HL-60/S4 (cell line): Measurements from ENCODE around the gene NOMO2.
"Not testable (repeated sequence)": the region's sequence is repeated elsewhere in the genome, so short reads cannot be mapped to it uniquely, and the experiment has no call there.

Source experiments
- in situ Hi-C: fragments of 300-500 bp; cut with MboI; formaldehyde crosslinking; loops from 2 replicates; pipeline ENCODE4 v1.14.3; 2022; ENCODE audit warnings: low sequenced_read_pairs

The NOMO2 gene

DNA sequence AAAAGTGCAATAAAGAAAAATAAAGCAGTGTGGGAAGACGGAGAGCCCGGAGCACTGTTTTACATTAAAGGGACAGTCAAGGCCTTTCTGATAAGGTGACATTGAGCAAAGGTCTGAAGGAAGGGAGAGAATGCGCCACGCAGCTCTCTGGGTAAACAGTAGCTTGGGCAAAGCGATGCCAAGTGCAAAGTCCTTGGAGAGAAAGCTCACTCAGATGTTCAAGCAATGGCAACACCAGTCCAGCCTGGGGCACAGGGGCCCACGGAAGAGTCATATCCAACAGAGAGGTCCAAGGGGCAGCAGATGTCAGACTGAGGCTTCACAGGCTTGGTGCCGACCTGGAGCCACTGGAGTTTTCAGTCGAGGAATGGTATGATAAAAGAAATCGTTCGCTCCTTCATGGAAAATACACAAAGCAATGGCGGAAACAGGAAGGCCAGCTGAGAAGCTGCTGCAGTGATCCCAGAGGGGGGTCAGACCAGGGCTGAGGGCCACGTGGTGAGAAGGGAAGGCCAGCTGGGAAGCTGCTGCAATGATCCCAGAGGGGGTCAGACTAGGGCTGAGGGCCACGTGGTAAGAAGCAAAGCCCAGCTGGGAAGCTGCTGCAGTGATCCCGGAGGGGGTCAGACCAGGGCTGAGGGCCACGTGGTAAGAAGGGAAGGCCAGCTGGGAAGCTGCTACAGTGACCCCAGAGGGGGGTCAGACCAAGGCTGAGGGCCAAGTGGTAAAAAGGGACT is 40.3 kb downstream of the NOMO2 start:
- in situ Hi-C loops, result not testable (repeated sequence)

DNA sequence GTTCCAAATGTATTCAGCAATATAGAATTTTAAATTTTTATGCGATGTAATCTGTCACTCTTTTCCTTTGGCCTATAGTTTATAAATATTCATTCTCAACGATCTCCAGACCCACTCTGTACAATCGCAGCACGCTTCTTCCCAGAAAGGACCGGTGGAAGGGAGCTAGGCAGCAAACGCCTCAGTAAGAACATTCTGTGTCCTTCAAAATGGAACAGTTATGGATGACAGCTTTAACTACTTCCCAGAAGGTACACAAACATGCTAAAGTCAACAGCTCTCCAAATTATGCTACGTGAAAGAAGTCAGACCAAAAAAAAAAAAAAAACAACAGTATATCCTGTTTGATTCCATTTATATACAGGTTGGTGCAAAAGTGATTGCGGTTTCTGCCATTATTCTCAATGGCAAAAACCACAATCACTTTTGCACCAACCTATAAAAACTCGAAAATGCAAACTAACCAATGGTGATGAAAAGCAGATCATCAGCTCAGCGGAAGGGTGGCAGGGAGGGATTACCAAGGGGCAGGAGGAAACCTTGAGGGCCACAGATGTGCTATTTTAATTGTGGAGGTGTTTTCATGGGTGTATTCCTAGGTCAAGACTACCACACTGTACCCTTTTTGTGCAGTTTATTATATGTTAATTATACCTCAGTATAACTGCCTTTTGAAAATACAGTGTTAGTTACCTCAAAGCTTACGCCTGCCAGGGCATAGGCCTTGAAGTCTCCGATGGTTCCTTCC is 43.2 kb downstream of the NOMO2 start:
- in situ Hi-C loops, result not testable (repeated sequence)

DNA sequence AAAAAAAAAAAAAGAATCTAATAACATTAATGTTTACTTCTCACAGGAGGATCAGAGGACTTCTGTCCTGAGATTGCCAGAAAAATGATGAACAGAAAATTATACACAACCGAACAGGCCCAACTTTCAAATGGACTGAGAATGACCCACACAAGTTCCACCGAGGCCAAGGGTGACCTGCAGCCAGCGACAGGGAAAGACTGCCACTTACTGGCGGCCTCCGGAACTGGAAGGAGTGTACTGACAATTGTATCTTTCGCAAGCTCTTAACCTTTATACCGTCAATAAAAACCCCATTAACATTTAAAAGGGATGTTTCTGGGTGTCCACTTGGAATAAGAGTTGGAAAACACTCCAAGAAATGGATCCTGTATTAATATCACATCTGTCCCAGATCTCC is 63.5 kb downstream of the NOMO2 start:
- in situ Hi-C loops, result not testable (repeated sequence)

DNA sequence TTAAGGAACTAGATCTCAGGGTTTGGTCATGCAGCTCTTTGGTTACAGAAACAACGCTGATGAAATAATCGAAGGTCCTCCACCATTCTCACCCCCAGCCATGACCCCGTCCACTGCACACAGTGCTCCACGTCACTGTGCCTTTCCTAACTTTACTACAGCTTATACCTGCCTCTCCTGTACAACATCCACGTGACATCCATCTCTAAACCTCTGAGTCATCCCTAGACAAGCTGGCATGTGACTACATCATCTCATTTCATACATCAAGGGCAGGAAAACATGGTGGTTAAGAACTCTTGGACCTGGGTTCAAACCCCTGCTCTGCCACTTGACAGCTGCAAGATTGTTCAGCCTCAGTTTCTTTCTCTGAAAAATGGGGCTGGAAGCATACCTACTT is 64.9 kb downstream of the NOMO2 start:
- in situ Hi-C loops, result not testable (repeated sequence)

DNA sequence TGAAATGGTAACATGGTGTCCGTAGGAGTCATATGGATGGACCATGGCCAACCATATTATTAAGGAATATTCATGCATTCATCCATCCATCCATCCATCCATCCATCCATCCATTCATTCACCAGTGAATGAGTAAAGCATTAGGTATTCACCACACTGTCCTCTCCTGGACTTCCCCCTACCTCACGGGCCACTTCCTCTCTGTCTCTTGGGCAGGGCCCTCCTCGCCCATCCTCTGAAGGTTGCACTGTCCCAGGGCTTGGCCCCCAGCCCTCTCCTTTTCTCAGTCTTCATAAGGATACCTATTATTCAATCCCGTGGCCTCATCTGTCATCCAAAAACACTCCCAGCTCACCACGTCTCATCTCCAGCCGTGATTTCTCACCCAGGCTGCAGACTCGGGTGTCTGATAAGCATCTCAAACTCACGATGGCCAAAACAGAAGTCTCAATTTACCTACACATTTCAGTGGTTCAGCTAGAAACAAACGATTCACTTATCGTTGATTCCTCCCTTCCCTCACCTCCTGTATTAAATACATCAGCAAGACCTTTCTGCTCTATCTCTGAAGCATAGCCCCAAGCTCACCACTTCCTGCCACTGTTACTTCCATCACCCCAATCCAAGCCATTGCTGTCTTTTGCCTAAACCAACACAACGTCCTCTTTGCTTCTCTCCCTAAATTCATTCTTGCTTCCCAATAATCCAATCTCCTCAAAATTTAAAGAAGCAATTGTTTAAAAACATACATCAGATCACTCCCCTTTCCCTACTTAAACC is 69.6 kb downstream of the NOMO2 start:
- in situ Hi-C loops, result not testable (repeated sequence)

DNA sequence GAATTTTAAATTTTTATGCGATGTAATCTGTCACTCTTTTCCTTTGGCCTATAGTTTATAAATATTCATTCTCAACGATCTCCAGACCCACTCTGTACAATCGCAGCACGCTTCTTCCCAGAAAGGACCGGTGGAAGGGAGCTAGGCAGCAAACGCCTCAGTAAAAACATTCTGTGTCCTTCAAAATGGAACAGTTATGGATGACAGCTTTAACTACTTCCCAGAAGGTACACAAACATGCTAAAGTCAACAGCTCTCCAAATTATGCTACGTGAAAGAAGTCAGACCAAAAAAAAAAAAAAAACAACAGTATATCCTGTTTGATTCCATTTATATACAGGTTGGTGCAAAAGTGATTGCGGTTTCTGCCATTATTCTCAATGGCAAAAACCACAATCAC is 125.9 kb downstream of the NOMO2 start:
- in situ Hi-C loops, result not testable (repeated sequence)

DNA sequence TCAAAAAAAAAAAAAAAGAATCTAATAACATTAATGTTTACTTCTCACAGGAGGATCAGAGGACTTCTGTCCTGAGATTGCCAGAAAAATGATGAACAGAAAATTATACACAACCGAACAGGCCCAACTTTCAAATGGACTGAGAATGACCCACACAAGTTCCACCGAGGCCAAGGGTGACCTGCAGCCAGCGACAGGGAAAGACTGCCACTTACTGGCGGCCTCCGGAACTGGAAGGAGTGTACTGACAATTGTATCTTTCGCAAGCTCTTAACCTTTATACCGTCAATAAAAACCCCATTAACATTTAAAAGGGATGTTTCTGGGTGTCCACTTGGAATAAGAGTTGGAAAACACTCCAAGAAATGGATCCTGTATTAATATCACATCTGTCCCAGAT is 146.1 kb downstream of the NOMO2 start:
- in situ Hi-C loops, result not testable (repeated sequence)

DNA sequence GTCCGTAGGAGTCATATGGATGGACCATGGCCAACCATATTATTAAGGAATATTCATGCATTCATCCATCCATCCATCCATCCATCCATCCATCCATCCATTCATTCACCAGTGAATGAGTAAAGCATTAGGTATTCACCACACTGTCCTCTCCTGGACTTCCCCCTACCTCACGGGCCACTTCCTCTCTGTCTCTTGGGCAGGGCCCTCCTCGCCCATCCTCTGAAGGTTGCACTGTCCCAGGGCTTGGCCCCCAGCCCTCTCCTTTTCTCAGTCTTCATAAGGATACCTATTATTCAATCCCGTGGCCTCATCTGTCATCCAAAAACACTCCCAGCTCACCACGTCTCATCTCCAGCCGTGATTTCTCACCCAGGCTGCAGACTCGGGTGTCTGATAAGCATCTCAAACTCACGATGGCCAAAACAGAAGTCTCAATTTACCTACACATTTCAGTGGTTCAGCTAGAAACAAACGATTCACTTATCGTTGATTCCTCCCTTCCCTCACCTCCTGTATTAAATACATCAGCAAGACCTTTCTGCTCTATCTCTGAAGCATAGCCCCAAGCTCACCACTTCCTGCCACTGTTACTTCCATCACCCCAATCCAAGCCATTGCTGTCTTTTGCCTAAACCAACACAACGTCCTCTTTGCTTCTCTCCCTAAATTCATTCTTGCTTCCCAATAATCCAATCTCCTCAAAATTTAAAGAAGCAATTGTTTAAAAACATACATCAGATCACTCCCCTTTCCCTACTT is 152.2 kb downstream of the NOMO2 start:
- in situ Hi-C loops, result not testable (repeated sequence)

DNA sequence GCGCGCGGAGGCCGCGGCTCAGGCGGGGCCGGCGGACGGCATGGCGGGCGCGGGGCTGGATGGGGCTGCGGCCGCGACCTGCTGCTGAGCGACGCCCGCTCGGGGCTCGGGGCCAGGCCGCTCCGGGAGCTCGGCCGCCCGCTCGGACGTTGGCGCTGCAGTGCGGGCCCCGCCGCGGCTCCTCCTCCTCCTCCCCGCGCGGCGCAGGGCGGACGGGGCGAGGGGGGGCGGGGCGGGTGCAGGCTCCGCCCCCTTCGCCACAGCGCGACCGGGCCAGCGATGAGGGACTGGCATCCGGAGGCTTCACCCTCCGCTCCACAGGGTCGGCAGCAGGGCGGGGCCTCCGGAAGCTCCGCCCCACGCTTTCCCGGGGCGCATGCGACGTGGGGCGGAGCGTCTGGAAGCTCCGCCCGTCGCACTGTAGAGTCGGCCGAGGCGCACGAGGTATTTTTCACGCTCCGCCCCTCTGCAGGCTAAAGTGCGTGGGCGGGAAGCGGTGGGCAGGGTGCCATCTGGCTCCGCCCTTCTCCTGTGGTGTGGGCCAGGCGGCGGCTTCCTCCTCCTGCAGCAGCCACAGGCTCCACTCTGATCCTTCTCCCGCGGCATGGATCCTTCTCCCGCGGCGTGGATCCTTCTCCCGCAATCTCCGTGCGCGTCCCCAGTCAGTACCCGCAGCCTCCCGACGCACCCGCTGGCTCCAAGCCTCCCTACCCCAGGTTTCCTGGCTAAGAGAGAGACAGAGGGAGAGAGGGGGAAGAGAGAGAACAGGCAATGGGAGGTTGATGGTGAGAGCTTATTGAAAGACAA is 159.8 kb downstream of the NOMO2 start:
- in situ Hi-C loops, result not testable (repeated sequence)

DNA sequence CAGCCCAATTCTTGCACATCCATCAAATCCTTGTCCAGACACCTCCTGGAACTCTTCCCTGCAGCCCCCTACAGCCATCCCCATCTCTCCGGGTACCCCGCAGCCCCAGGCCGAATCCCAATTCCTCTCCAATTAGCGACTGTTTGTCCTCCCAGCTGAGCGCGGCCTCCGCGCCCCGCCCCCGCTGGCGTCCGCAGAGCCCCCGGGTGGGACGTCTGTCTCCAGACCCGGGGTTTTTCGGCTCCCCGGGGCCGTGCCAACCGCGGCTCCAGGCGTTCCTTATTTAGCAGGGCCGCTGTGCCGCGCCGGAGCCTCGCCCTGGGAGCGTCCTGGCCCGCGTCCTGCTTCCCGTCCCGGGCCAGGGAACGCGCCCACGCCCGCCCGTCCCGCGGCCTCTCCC is 160.7 kb downstream of the NOMO2 start:
- in situ Hi-C loops, result not testable (repeated sequence)

DNA sequence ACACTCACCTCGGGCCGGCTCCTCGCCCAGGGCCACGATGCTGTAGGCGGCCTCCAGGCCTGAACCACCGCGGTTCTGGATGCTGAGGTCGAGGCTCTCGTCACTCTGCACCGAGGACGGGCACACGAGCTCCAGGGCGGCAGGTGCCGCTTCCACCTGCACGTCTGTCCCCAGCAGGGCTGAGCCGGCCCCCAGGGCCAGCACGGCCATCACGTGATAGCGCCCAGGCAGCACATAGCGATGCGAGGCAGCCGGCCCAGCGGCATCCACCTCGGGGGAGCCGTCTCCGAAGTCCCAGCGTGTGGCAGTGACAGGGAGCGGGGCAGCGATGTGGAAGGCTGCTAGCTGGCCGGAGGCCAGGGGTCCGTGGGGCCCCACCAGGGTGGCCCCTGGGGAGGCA is 167.5 kb downstream of the NOMO2 start:
- in situ Hi-C loops, result not testable (repeated sequence)

DNA sequence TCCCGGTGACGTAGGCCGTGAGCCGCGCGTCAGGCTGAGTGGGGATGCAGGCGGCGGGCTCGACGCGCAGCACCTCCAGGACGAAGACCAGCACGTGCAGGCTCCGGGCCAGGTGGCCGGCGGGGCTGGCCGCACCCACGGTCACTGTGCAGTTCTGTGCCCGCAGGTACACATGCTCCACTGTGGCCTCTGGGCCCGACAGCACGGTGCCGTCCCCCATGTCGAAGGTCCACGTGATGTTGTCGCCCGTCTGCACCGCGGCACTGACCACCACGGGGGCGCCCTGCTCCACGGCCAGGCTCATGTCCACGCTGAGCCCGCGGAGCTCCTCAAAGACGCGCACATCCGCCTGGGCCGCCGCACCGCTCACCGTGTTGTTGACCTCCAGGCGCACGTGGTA is 174.1 kb downstream of the NOMO2 start:
- in situ Hi-C loops, result not testable (repeated sequence)

DNA sequence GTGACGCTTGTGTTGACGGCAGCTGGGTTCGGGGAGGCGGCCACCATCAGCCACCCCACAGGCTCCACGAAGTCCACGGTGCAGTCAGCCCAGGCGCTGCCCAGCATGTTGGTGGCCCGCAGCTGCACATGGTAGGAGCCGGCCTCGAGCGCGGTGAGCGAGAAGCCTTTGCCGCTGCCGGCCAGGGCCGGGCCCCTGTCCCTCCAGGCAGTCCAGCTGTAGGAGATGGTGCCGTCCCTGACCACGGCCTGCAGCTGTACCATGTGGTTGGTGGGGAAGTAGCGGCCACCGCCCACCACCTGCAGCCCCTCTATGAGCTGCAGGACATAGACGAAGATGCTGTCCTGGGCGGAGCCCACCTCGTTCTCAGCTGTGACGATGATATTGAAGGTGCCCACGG is 175.4 kb downstream of the NOMO2 start:
- in situ Hi-C loops, result not testable (repeated sequence)

DNA sequence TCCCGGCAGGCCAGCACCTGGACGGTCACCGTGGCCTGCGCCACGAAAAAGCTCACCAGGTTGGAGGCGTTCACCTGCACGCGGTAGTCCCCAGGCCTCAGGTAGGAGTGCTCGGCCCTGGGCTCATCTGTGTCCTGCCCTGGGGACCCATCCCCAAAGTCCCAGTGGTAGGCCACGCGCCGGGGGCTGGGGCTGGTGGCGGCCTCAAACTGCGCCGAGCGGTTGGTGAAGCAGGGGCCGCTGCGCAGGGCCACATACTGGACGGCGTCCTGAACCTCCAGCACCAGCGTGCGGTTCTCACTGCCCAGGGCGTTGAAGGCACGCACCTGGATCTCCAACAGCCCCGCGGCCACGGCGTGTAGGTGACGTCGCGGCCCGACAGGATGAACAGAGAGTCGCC is 176.6 kb downstream of the NOMO2 start:
- in situ Hi-C loops, result not testable (repeated sequence)

DNA sequence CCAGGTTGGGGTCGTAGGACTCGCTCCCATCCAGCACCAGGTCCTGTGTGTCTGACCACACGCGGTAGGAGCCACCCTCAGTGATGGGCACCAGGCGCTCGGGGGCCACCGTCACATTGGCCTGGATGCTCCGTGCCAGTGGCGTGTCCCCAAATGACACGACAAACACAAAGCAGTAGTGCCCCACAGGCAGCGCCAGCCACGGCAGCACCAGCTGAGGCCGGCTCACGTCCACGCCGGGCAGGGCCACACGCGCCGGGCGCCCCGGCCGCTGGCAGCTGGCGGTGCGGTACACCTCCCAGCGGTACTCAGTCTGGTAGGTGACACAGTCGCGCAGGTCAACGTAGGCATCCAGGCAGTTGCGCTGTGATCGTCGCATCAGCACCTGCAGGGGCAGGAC is 177.0 kb downstream of the NOMO2 start:
- in situ Hi-C loops, result not testable (repeated sequence)

DNA sequence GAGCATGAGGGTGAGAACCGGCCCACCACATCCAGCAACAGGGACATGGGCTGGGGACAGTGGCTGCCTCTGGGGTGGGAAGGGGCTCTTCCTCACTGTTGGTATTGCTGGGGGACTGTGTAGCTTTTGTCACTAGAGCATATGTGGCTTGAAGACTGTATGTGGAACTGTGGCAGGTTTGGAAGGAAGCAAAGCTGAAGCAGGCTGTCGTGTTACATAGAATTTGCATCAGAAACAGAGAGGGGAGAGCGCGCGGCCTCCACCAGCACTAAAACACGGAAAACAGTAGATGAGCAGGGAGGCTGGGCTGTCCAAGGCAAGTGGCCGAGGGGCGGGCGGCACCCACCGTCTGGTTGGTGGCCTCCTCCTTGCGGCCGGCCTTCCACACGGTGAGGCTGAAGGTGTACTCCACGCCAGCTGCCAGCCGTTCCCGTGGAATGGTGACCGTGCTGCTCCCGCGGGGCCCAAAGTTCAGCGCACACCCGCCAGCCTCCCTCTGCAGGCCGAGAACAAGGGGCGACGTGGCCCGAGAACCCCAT is 177.7 kb downstream of the NOMO2 start:
- in situ Hi-C loops, result not testable (repeated sequence)

DNA sequence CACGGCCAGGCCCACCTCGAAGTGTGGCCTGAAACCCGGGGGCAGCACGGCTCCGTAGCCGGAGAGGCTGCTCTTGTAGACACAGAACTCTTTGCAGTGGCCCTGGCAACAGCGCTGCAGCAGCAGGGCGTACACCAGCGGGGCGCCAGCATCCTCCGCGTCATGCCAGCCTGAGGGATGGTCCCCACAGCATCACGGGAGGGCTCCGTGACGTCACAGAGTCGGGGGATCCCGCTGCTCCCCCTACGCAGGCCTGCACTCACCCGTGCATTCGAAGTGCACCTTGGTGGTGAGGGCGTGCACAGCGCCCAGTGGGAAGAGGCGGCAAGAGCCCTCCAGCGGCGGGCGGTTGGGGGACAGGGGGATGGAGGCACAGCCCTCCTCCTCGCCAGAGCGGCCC is 179.2 kb downstream of the NOMO2 start:
- in situ Hi-C loops, result not testable (repeated sequence)
